PC-9 (cell line): ENCODE results near the gene FBXL14. TPM values are rescaled to one million over a fixed set of nuclear protein-coding genes. Genes with fewer than 3 reads are reported as not detected.

Experiments used
- BruUV-seq: library from RNA; stranded (reverse); fragments of 400-500 nt; replicated peaks from 2 replicates; lab custom pipeline; 2021; lab: Mats Ljungman, UMichigan
- CTCF ChIA-PET: fragments of 300-600 bp; sonication (Branson Sonifier 250); formaldehyde crosslinking; loops from one replicate; lab custom pipeline; 2022; ENCODE audit warnings: antibody characterized with exemption; lab: Charles Lee
- POLR2A ChIA-PET: fragments of 300-600 bp; sonication (Branson Sonifier 250); formaldehyde crosslinking; loops from one replicate; lab custom pipeline; 2022; ENCODE audit warnings: antibody characterized with exemption; ENCODE audit not compliant: unreplicated experiment; lab: Charles Lee
- DNase-seq, 2 experiments: peaks; one replicate each; pipeline versions ENCODE4 v3.0.0 to v3.0.0-alpha.2; 2015 to 2022; ENCODE audit warnings: mixed read lengths in 1 of 2
- H2AFZ ChIP-seq: fragments of 200-600 bp; sonication (generic); 2 replicates; pipeline ENCODE4 v1.8.1; 2017; ENCODE audit warnings: antibody characterized with exemption
- H3F3A ChIP-seq: fragments of 200-600 bp; sonication (generic); 2 replicates; pipeline ENCODE4 v1.8.1; 2017; ENCODE audit warnings: antibody characterized with exemption, mild to moderate bottlenecking, low read depth; ENCODE audit not compliant: insufficient read depth
- H3K27ac ChIP-seq: fragments of 200-600 bp; sonication (generic); 2 replicates; pipeline ENCODE4 v1.6.1; 2016; ENCODE audit warnings: mixed run types
- H3K27me3 ChIP-seq: fragments of 200-600 bp; sonication (generic); 2 replicates; pipeline ENCODE4 v1.6.1; 2016; ENCODE audit warnings: low read depth, mixed run types; ENCODE audit not compliant: insufficient read depth
- H3K36me3 ChIP-seq: fragments of 200-600 bp; sonication (generic); 2 replicates; pipeline ENCODE4 v1.6.1; 2016; ENCODE audit warnings: low read depth, mixed run types
- H3K4me1 ChIP-seq: fragments of 200-600 bp; sonication (generic); replicated peaks from 2 replicates; pipeline ENCODE4 v1.6.1; 2016; ENCODE audit warnings: mixed run types; ENCODE audit not compliant: insufficient read depth
- H3K4me2 ChIP-seq: fragments of 200-600 bp; sonication (generic); 2 replicates; pipeline ENCODE4 v1.6.1; 2017; ENCODE audit warnings: mixed run types
- H3K4me3 ChIP-seq: fragments of 200-600 bp; sonication (generic); 2 replicates; pipeline ENCODE4 v1.6.1; 2016; ENCODE audit warnings: mixed run types
- H3K79me2 ChIP-seq: fragments of 200-600 bp; sonication (generic); 2 replicates; pipeline ENCODE4 v1.6.1; 2017; ENCODE audit warnings: low read depth, mixed run types
- H3K9me2 ChIP-seq: fragments of 200-600 bp; sonication (generic); 2 replicates; pipeline ENCODE4 v1.8.1; 2017; ENCODE audit warnings: mild to moderate bottlenecking; ENCODE audit not compliant: insufficient read depth
- H3K9me3 ChIP-seq: fragments of 200-600 bp; sonication (generic); 2 replicates; pipeline ENCODE4 v1.8.1; 2016; ENCODE audit warnings: low read depth; ENCODE audit not compliant: insufficient read depth
- H4K20me1 ChIP-seq: fragments of 200-600 bp; sonication (generic); 2 replicates; pipeline ENCODE4 v1.8.1; 2017; ENCODE audit not compliant: insufficient read depth
- EZH2 ChIP-seq: fragments of 200-600 bp; sonication (generic); IDR thresholded peaks from 2 replicates; pipeline ENCODE4 v1.8.0; 2017; ENCODE audit warnings: antibody characterized with exemption, low read depth
- intact Hi-C: fragments of 100-400 bp; cut with micrococcal nuclease; formaldehyde crosslinking; loops from one replicate; pipeline ENCODE4 v1.10.0; 2022; ENCODE audit not compliant: unreplicated experiment
- total RNA-seq: library from RNA; stranded (reverse); gene quantifications from 2 replicates; pipeline ENCODE4 v1.2.3, GENCODE V29; 2021
- TF ChIP-seq, protein P1 (sequence below): fragments of 200-600 bp; sonication (generic); conservative IDR thresholded peaks from 2 replicates; pipeline ENCODE4 v1.6.1; 2017; ENCODE audit warnings: mixed run types, antibody characterized with exemption, mild to moderate bottlenecking, moderate library complexity

FBXL14 gene
- total RNA-seq, 1 experiment from 2014 or later: 21.1 TPM

DNA sequence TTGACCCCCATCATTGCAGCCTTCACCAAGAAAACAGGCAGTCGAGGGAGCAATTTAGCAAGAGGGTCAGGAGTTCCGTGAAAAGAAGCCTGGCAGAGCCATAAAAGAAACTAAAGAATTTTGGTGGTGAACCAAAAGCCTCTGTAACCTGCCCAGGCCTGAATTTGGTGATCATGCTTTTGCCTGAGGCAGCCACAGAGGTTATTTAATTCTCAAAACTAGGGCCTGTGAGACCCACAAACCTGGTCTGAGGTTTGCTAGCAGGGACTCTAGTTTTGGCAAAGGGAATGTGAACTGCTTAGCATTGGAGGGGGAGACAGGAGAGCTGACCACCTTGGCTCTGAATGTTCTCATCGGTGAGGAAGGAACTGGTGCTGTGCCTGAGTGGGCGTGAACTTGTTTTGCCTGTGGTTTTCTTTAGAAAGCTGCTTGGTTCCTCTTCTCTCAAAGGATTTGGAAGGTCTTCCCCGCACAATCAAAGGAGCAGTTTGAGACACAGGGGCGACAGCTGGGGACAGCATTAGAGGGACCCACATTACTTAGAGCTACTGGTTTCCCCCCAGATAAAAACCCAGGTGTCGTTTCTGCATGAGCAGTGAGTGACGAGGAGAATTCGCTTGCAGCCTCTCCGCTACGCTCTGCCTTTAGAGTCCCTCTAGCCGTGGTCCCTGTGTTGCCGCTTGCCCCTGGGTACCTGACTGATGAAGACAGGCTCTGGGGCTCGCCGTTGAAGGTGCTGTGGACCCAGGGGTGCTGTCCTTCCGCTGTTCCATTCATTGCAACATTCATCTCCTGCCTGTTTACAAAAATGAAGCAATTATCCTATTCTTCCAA is 22.1 kb upstream of the FBXL14 start:
- no peak overlapping the region for H2AFZ ChIP-seq
- no peaks in the 10 kb centered on the region for H3F3A ChIP-seq
- no peaks in the 10 kb centered on the region for H3K27me3 ChIP-seq
- H3K27ac ChIP-seq: no peak overlapping the region
- no TSS peak for BruUV-seq
- no peaks in the 10 kb centered on the region for H3K9me2 ChIP-seq
- no peak overlapping the region for H3K4me2 ChIP-seq
- H3K4me3 ChIP-seq: no peak overlapping the region
- H3K79me2 ChIP-seq: no peaks in the 10 kb centered on the region
- DNase-seq: no peak
- ChIA-PET CTCF (interaction anchor here (0.5 kb wide), 1 partner anchor 856 kb away, joined by 3 read pairs; no protein-coding TSS in a partner anchor), POLR2A (no interaction called here)
- no peaks in the 10 kb centered on the region for H3K4me1 ChIP-seq
- intact Hi-C loops: no loop called here
- no peaks in the 10 kb centered on the region for H4K20me1 ChIP-seq
- H3K36me3 ChIP-seq: no peaks in the 10 kb centered on the region
- no peaks in the 10 kb centered on the region for H3K9me3 ChIP-seq
- TF ChIP-seq, protein P1, sequence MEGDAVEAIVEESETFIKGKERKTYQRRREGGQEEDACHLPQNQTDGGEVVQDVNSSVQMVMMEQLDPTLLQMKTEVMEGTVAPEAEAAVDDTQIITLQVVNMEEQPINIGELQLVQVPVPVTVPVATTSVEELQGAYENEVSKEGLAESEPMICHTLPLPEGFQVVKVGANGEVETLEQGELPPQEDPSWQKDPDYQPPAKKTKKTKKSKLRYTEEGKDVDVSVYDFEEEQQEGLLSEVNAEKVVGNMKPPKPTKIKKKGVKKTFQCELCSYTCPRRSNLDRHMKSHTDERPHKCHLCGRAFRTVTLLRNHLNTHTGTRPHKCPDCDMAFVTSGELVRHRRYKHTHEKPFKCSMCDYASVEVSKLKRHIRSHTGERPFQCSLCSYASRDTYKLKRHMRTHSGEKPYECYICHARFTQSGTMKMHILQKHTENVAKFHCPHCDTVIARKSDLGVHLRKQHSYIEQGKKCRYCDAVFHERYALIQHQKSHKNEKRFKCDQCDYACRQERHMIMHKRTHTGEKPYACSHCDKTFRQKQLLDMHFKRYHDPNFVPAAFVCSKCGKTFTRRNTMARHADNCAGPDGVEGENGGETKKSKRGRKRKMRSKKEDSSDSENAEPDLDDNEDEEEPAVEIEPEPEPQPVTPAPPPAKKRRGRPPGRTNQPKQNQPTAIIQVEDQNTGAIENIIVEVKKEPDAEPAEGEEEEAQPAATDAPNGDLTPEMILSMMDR: no peak
- TF ChIP-seq EZH2: no peak

DNA sequence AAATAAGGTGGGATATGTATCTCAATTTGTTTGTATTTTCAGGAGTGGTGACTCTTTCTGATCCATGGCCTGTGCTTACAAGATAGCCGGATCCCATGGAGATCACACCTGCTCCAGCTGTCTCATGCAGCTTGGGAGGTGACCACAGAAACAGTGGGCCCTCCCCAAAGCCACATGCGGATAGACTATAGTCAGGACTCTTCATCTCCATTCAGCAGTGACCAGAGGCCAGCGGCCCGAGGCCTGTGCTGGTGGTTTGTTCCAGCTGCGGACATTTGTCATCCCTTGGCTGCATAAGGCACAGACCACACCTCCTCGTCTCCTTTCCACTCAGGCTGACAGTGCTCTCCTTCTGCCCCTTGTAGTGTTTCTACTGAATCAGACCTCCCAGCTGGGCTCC is 20.0 kb upstream of the FBXL14 start:
- no peaks in the 10 kb centered on the region for H3F3A ChIP-seq
- BruUV-seq: no TSS peak
- H3K4me3 ChIP-seq: no peak overlapping the region
- no peaks in the 10 kb centered on the region for H4K20me1 ChIP-seq
- H3K79me2 ChIP-seq: no peaks in the 10 kb centered on the region
- H2AFZ ChIP-seq: no peak overlapping the region
- H3K4me2 ChIP-seq: no peak overlapping the region
- H3K27me3 ChIP-seq: no peaks in the 10 kb centered on the region
- POLR2A ChIA-PET: no interaction called here
- CTCF ChIA-PET: no interaction called here
- H3K36me3 ChIP-seq: no peaks in the 10 kb centered on the region
- no peak for DNase-seq
- no peaks in the 10 kb centered on the region for H3K9me3 ChIP-seq
- H3K4me1 ChIP-seq: no peaks in the 10 kb centered on the region
- intact Hi-C loops: no loop called here
- H3K9me2 ChIP-seq: no peaks in the 10 kb centered on the region
- TF ChIP-seq EZH2: no peak
- TF ChIP-seq, protein P1: no peak
- no peak overlapping the region for H3K27ac ChIP-seq

DNA sequence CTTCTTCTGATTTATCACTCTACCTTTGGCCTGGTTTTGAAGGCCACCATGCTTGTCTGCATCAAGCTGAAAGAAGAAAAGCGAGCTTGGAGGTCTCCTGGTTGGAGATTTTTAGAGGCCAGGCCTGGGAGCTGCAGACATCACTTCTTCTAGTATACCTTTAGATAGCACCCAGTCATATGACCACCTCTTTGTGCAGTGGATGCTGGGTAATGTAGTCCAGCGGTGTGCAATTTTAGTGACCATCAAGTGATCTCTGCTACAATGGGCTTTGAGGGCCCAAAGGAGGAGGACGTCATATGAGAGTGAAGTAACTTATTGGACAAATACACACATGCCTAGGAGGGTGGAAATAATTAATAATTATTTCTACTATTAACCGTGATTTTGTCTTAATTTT is 19.5 kb upstream of the FBXL14 start:
- TF ChIP-seq, protein P1: no peak
- TF ChIP-seq EZH2: no peak
- H3K36me3 ChIP-seq: no peaks in the 10 kb centered on the region
- ChIA-PET POLR2A (no interaction called here), CTCF (no interaction called here)
- no peaks in the 10 kb centered on the region for H3K9me3 ChIP-seq
- H3K4me3 ChIP-seq: no peak overlapping the region
- no peak overlapping the region for H3K27ac ChIP-seq
- H3F3A ChIP-seq: no peaks in the 10 kb centered on the region
- peaks cover under 1% of the 10 kb centered on the region; the same call in 1 of the 2 replicates for H3K4me1 ChIP-seq
- DNase-seq: no peak
- no TSS peak for BruUV-seq
- H3K9me2 ChIP-seq: no peaks in the 10 kb centered on the region
- no peaks in the 10 kb centered on the region for H3K27me3 ChIP-seq
- intact Hi-C loops: no loop called here
- H4K20me1 ChIP-seq: no peaks in the 10 kb centered on the region
- H3K79me2 ChIP-seq: no peaks in the 10 kb centered on the region
- H3K4me2 ChIP-seq: no peak overlapping the region
- H2AFZ ChIP-seq: no peak overlapping the region
